Measurements from ENCODE around the gene CORO2B.

The CORO2B gene

DNA sequence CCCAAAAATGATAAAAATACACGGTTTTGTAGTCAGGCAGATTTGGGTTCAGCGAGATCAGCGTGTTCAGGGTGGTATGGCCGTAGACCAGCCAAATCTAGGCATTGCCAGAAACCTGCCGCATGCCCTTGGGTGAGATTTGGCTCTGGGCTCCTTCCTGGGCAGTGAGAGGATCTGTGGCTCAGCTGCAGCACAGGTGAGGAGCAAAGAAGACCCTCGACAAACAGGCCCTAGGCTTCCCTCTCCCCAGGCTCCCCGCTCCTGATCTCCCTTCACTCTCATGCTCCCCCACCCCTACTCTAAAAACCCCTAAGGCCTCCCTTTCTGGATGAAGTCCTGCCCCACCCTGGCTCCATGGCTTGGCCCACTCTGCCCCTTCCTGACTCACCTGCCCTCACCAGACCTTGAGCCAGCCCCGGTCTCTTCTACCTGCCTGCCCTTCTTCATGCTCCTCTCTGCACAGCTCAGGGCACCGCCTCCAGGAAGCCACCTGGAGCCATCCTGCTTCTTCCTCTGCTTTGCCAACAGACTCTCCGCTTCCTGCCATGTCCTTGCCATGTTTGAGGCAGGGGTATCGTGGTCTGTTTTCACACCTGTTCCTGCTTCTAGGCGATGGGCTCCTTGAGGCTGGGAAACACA, 88.1 kb downstream of the CORO2B start:
- no peak overlapping the region for H3K27ac ChIP-seq (ENCODE audit: low read depth, low read length)
- no peaks in the 10 kb centered on the region for H3K9me3 ChIP-seq (ENCODE audit: control insufficient read depth, insufficient read depth, low read length)

DNA sequence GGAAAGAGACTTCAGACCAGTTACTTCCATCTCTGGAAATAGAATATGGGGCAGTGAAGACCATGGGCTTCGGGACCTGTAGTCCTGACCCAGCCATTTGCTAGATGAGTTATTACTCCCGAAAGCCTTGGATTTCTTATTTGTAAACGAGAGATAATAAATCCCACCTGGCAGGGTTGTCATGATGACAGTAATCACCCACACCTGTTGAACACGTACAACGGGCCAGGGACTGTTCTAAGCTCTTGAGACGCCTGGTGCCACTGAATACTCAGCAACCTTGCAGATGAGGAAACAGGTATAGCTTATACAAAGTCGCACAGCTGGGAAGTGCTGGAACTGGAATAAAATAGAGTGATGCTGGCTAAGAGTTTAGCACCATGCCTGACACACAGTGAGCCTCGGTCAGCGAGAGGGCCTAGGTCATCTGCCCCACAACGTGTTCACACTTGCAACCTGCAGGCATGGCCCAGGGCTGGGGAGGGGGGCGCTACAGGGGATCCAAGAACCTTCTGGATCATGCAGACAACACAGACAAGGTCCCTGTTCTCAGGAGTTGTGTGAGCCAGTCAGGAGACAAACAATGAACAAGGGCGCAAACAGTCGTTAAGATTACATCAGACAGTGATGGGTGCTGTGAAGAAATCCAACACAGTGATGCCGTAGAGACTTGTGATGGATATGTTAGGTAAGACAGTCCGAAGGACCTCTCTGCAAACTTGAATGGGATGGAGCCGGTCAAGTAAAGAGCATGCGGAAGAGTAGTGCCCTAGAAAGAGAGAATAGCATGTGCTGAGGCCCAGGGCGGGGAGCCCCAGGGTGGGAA, 89.2 kb downstream of the CORO2B start:
- Histone ChIP-seq H3K27ac (ENCODE audit: low read depth, low read length) (no peak overlapping the region), H3K9ac (ENCODE audit: low read depth, low read length) (no peak overlapping the region), H3K36me3 (ENCODE audit: control insufficient read depth, insufficient read depth, low read length) (no peaks in the 10 kb centered on the region), H3K4me1 (ENCODE audit: control insufficient read depth, insufficient read depth, low read length) (peaks cover 16% of the 10 kb centered on the region), H3K9me3 (ENCODE audit: control insufficient read depth, insufficient read depth, low read length) (no peaks in the 10 kb centered on the region), H3K27me3 (ENCODE audit: control insufficient read depth, insufficient read depth, low read length) (no peaks in the 10 kb centered on the region), H3K4me3 (ENCODE audit: low read depth, low read length) (no peak overlapping the region)

More for the DNA sequence above, 88.1 kb downstream of the CORO2B start:
- H3K36me3 ChIP-seq (ENCODE audit: control insufficient read depth, insufficient read depth, low read length), result no peaks in the 10 kb centered on the region
- no peaks in the 10 kb centered on the region for H3K27me3 ChIP-seq (ENCODE audit: control insufficient read depth, insufficient read depth, low read length)
- peaks cover 16% of the 10 kb centered on the region for H3K4me1 ChIP-seq (ENCODE audit: control insufficient read depth, insufficient read depth, low read length)
- H3K4me3 ChIP-seq (ENCODE audit: low read depth, low read length), result no peak overlapping the region
- no peak overlapping the region for H3K9ac ChIP-seq (ENCODE audit: low read depth, low read length)

DNA sequence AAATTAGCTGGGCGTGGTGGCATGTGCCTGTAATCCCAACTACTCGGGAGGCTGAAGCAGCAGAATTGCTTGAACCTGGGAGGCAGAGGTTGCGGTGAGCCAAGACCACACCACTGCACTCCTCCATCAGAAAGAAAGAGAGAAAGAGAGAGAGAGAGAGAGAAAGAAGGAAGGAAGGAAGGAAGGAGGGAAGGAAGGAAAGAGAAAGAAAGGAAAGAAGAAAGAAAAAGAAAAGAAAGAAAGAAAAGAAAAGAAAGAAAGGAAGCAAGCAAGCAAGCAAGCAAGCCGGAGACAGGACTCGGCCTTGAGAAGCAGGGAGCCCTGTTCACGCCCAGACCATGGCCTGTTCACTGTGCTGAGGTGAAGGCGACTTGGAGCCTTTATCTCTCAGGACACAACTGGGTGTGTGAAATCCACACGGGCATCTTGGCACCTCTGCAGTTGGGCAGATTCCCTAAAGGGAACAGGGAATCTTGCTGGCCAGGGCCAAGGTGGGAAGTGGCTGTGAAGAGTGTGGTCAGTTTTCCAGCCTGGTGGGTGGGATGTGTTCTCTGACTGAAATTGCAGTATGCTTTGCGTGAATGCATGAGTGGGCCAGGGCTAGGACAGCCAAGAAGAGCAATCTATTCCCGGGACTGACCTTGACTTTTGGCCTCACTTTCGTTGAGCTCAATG, 90.3 kb downstream of the CORO2B start:
- Histone ChIP-seq H3K4me3 (ENCODE audit: low read depth, low read length) (no peak overlapping the region), H3K36me3 (ENCODE audit: control insufficient read depth, insufficient read depth, low read length) (no peaks in the 10 kb centered on the region), H3K4me1 (ENCODE audit: control insufficient read depth, insufficient read depth, low read length) (peaks cover 16% of the 10 kb centered on the region), H3K9me3 (ENCODE audit: control insufficient read depth, insufficient read depth, low read length) (no peaks in the 10 kb centered on the region), H3K27me3 (ENCODE audit: control insufficient read depth, insufficient read depth, low read length) (no peaks in the 10 kb centered on the region), H3K9ac (ENCODE audit: low read depth, low read length) (no peak overlapping the region), H3K27ac (ENCODE audit: low read depth, low read length) (no peak overlapping the region)

DNA sequence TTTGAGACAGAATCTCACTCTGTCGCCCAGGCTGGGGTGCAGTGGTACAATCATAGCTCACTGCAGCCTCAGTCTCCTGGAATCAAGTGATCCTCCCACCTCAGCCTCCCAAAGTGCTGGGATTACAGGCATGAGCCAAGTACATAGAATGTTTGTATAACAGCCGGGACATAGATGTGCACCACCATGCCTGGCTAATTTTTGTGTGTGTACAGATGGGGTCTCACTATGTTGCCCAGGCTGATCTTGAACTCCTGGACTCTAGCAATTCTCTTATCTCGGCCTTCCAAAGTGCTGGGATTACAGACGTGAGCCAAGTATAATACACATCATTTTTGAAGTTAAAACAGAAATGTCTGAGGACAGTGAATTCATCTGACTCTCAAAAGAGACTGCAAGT, 93.5 kb downstream of the CORO2B start:
- Histone ChIP-seq H3K27me3 (ENCODE audit: control insufficient read depth, insufficient read depth, low read length) (no peaks in the 10 kb centered on the region), H3K4me3 (ENCODE audit: low read depth, low read length) (no peak overlapping the region), H3K4me1 (ENCODE audit: control insufficient read depth, insufficient read depth, low read length) (no peaks in the 10 kb centered on the region), H3K36me3 (ENCODE audit: control insufficient read depth, insufficient read depth, low read length) (no peaks in the 10 kb centered on the region), H3K9me3 (ENCODE audit: control insufficient read depth, insufficient read depth, low read length) (no peaks in the 10 kb centered on the region), H3K27ac (ENCODE audit: low read depth, low read length) (no peak overlapping the region), H3K9ac (ENCODE audit: low read depth, low read length) (no peak overlapping the region)

DNA sequence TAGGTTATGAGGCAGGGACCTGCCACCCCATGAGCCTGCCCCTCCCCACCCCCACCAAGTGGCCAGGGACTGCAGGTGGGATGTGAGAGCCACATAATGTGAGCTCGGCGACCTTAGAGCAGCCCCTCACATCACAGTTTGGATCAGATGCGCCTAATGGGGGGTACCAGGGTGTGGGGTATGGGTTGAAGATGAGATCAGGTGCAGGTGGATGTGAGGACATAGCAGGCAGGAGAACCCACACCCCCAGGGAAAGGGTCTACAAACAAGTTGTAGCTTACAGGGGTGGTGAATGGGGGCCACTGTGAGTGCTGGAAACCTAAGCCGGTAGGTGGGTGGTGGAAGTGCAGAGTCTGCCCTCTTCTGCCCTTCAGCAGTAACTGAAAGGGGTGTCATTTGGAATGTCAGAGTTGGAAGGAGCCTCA, 94.0 kb downstream of the CORO2B start:
- H3K27ac ChIP-seq (ENCODE audit: low read depth, low read length), result no peak overlapping the region
- H3K9me3 ChIP-seq (ENCODE audit: control insufficient read depth, insufficient read depth, low read length), result no peaks in the 10 kb centered on the region
- H3K4me3 ChIP-seq (ENCODE audit: low read depth, low read length), result no peak overlapping the region
- H3K9ac ChIP-seq (ENCODE audit: low read depth, low read length), result no peak overlapping the region
- no peaks in the 10 kb centered on the region for H3K36me3 ChIP-seq (ENCODE audit: control insufficient read depth, insufficient read depth, low read length)
- H3K27me3 ChIP-seq (ENCODE audit: control insufficient read depth, insufficient read depth, low read length), result no peaks in the 10 kb centered on the region
- H3K4me1 ChIP-seq (ENCODE audit: control insufficient read depth, insufficient read depth, low read length), result no peaks in the 10 kb centered on the region

DNA sequence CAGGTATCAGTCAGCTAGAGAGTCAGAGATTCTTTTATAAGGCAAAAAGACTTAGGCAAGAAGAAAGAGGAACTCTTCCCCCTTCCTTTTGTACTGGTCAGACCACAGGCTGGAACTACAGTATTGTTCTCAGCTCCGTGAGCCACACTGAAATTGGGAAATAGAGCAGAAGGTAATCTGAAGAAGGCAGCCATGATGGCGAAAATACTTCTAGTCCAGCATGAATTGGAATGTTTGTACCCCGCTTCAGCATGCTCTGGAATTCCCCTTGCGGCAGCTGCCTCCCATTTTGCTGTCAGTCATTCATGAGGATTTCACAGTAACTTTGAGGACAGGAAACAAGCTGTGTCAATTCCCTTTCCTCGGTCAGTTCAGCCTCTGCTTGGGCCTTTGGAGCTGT, 96.2 kb downstream of the CORO2B start:
- H3K9ac ChIP-seq (ENCODE audit: low read depth, low read length), result no peak overlapping the region
- H3K36me3 ChIP-seq (ENCODE audit: control insufficient read depth, insufficient read depth, low read length), result no peaks in the 10 kb centered on the region
- no peaks in the 10 kb centered on the region for H3K27me3 ChIP-seq (ENCODE audit: control insufficient read depth, insufficient read depth, low read length)
- no peaks in the 10 kb centered on the region for H3K9me3 ChIP-seq (ENCODE audit: control insufficient read depth, insufficient read depth, low read length)
- H3K27ac ChIP-seq (ENCODE audit: low read depth, low read length), result no peak overlapping the region
- H3K4me1 ChIP-seq (ENCODE audit: control insufficient read depth, insufficient read depth, low read length), result no peaks in the 10 kb centered on the region
- no peak overlapping the region for H3K4me3 ChIP-seq (ENCODE audit: low read depth, low read length)

DNA sequence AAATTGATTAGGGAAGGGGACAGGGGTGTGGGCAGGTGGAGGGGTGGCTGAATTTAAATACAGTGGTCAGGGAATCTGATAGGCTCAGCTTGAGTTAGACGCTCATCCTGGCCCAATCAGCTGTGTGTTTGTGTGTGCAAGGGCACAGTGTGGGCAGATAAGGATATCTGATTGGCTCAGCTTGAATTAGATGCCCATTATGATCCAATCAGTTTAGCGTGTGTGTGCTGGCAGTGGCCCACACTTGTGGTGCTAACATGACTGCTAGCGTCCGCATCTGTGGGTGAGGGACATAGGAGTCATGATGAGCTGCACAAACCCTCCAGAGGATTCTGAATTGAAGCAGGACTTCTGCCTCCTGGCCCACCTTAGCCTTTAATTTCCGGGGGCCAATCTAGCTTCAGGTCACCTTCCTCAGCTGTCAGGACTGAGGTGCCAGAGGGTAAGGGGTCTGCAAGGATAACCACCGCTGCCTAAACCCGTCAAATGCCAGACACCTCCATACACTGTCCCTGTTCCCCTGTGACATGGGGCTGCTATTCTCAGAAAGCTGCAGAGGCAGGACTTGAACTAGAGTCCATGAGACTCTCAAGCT, 97.3 kb downstream of the CORO2B start:
- H3K36me3 ChIP-seq (ENCODE audit: control insufficient read depth, insufficient read depth, low read length), result no peaks in the 10 kb centered on the region
- H3K9me3 ChIP-seq (ENCODE audit: control insufficient read depth, insufficient read depth, low read length), result no peaks in the 10 kb centered on the region
- H3K9ac ChIP-seq (ENCODE audit: low read depth, low read length), result no peak overlapping the region
- H3K4me3 ChIP-seq (ENCODE audit: low read depth, low read length), result no peak overlapping the region
- no peaks in the 10 kb centered on the region for H3K27me3 ChIP-seq (ENCODE audit: control insufficient read depth, insufficient read depth, low read length)
- no peaks in the 10 kb centered on the region for H3K4me1 ChIP-seq (ENCODE audit: control insufficient read depth, insufficient read depth, low read length)
- H3K27ac ChIP-seq (ENCODE audit: low read depth, low read length), result no peak overlapping the region

DNA sequence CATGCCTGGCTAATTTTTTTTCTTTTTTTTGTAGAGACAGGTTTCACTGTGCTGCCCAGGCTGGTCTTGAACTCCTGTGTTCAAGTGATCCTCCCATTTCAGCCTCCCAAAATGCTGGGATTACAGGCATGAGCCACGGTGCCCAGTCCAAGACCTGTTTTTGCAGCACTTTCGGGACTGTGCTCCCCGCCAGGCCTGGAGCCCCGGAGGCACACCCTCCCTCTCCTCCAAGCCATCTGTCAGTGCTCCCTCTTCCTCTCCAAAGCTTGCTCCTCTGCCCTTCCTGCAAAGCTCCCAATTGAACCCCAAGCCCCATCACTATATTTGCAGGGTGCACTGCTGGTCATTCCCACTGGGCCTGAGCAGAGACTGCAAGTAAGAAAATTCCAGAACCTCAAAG, 98.1 kb downstream of the CORO2B start:
- no peaks in the 10 kb centered on the region for H3K27me3 ChIP-seq (ENCODE audit: control insufficient read depth, insufficient read depth, low read length)
- no peaks in the 10 kb centered on the region for H3K36me3 ChIP-seq (ENCODE audit: control insufficient read depth, insufficient read depth, low read length)
- no peak overlapping the region for H3K4me3 ChIP-seq (ENCODE audit: low read depth, low read length)
- no peaks in the 10 kb centered on the region for H3K9me3 ChIP-seq (ENCODE audit: control insufficient read depth, insufficient read depth, low read length)
- H3K4me1 ChIP-seq (ENCODE audit: control insufficient read depth, insufficient read depth, low read length), result no peaks in the 10 kb centered on the region
- no peak overlapping the region for H3K27ac ChIP-seq (ENCODE audit: low read depth, low read length)
- no peak overlapping the region for H3K9ac ChIP-seq (ENCODE audit: low read depth, low read length)

DNA sequence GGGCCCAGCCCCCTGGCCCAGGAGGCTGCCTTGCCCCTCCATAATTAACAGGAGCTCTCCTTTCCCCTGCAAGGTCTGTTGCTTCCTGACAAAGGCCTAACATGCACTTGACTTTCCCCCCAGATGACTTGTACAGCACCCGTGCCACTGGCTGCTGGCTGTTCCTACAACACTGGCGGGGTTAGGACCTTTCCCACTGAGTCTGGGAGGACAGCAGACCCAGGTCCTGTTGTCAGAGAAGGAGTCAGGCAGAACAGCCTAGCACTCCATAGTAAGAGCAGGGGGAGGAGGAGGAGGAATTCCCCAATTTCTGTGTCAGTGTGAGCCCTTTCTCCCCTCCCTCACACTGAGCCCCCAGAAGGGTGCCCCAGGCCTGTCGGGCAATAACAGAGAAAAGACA, 99.2 kb downstream of the CORO2B start:
- Histone ChIP-seq H3K36me3 (ENCODE audit: control insufficient read depth, insufficient read depth, low read length) (no peaks in the 10 kb centered on the region), H3K27me3 (ENCODE audit: control insufficient read depth, insufficient read depth, low read length) (no peaks in the 10 kb centered on the region), H3K4me3 (ENCODE audit: low read depth, low read length) (no peak overlapping the region), H3K4me1 (ENCODE audit: control insufficient read depth, insufficient read depth, low read length) (no peaks in the 10 kb centered on the region), H3K9ac (ENCODE audit: low read depth, low read length) (no peak overlapping the region), H3K27ac (ENCODE audit: low read depth, low read length) (no peak overlapping the region), H3K9me3 (ENCODE audit: control insufficient read depth, insufficient read depth, low read length) (no peaks in the 10 kb centered on the region)

DNA sequence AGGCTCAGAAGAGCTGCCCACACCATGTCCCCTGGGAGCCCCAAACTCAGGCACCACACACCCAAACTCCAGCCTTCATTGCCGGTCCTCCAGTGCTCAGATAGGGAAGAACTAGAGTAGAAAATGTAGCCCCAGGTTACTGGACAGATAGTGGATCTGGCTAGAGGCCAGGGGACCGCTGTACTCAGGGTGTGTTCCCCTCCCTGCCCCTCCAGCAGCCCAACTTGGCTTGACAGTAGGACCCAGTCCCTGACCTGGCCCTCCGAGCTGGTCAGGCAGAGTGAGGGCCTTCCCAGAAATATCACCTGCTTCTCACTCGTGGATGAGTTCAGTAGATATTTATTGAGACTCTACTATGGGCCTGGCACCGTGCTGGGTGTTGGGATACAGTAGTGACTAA, 100.0 kb downstream of the CORO2B start:
- H3K27me3 ChIP-seq (ENCODE audit: control insufficient read depth, insufficient read depth, low read length), result no peaks in the 10 kb centered on the region

DNA sequence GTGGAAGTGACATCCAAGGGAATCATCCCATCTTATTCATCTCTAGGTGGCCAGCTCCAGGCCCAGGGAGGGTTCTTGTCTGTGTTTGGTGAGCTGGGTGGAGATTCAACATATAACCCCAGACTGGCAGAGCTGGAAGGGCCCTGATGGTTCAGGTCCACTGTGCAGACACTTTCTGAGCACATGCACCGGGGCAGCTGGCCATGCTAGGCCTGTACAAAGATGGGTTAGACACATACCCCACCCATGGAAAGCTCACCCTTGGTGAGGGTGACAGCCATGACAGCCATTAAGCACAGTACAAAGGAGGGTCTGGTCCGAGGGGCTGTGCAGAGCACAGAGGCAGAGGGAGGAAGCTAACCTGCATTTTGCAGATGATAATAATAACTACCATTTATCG, 100.4 kb downstream of the CORO2B start:
- no peak overlapping the region for H3K9ac ChIP-seq (ENCODE audit: low read depth, low read length)
- no peak overlapping the region for H3K27ac ChIP-seq (ENCODE audit: low read depth, low read length)
- no peaks in the 10 kb centered on the region for H3K27me3 ChIP-seq (ENCODE audit: control insufficient read depth, insufficient read depth, low read length)
- no peaks in the 10 kb centered on the region for H3K36me3 ChIP-seq (ENCODE audit: control insufficient read depth, insufficient read depth, low read length)
- H3K4me3 ChIP-seq (ENCODE audit: low read depth, low read length), result no peak overlapping the region
- no peaks in the 10 kb centered on the region for H3K4me1 ChIP-seq (ENCODE audit: control insufficient read depth, insufficient read depth, low read length)
- H3K9me3 ChIP-seq (ENCODE audit: control insufficient read depth, insufficient read depth, low read length), result no peaks in the 10 kb centered on the region

More for the DNA sequence above, 100.0 kb downstream of the CORO2B start:
- no peaks in the 10 kb centered on the region for H3K36me3 ChIP-seq (ENCODE audit: control insufficient read depth, insufficient read depth, low read length)
- H3K9me3 ChIP-seq (ENCODE audit: control insufficient read depth, insufficient read depth, low read length), result no peaks in the 10 kb centered on the region
- H3K9ac ChIP-seq (ENCODE audit: low read depth, low read length), result no peak overlapping the region
- no peaks in the 10 kb centered on the region for H3K4me1 ChIP-seq (ENCODE audit: control insufficient read depth, insufficient read depth, low read length)
- no peak overlapping the region for H3K4me3 ChIP-seq (ENCODE audit: low read depth, low read length)
- H3K27ac ChIP-seq (ENCODE audit: low read depth, low read length), result no peak overlapping the region

Data from HUES48 (cell line).